Transverse colon (tissue), 3 donors: ENCODE data around the gene ARHGAP24.

Source experiments
- EP300 ChIP-seq: sonication (generic); formaldehyde crosslinking; IDR thresholded peaks from one replicate; pipeline ENCODE4 v1.6.1; 2017; ENCODE audit warnings: antibody characterized with exemption, low read depth
- POLR2A ChIP-seq: fragments of 450-650 bp; IDR thresholded peaks from one replicate; pipeline ENCODE4 v1.6.1; 2016; ENCODE audit warnings: antibody characterized with exemption, mild to moderate bottlenecking, moderate library complexity
- TF ChIP-seq, protein P1 (sequence below), 5 experiments: fragments of 200-600 bp in 3 of 5; fragments of 450-650 bp in 2 of 5; sonication (generic) in 3 of 5; IDR thresholded peaks; 1 replicate in 2 of 5; 2 replicates in 3 of 5; pipeline ENCODE4 v1.5.1; 2016 to 2017; ENCODE audit warnings: antibody characterized with exemption in 5 of 5, inconsistent platforms in 3 of 5, mild to moderate bottlenecking in 2 of 5, moderate library complexity in 1 of 5

GRCh38 chr4:85703096-85703495, 228.1 kb downstream of the ARHGAP24 start:
- TF ChIP-seq, protein P1, sequence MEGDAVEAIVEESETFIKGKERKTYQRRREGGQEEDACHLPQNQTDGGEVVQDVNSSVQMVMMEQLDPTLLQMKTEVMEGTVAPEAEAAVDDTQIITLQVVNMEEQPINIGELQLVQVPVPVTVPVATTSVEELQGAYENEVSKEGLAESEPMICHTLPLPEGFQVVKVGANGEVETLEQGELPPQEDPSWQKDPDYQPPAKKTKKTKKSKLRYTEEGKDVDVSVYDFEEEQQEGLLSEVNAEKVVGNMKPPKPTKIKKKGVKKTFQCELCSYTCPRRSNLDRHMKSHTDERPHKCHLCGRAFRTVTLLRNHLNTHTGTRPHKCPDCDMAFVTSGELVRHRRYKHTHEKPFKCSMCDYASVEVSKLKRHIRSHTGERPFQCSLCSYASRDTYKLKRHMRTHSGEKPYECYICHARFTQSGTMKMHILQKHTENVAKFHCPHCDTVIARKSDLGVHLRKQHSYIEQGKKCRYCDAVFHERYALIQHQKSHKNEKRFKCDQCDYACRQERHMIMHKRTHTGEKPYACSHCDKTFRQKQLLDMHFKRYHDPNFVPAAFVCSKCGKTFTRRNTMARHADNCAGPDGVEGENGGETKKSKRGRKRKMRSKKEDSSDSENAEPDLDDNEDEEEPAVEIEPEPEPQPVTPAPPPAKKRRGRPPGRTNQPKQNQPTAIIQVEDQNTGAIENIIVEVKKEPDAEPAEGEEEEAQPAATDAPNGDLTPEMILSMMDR (IDR thresholded peaks at IDR 0.05): no peak
- TF ChIP-seq POLR2A: no peak
- no peak for TF ChIP-seq EP300
